HepG2 (cell line): ENCODE measurements around the gene LGALS4. TPM values are rescaled to one million over a fixed set of nuclear protein-coding genes. Genes with fewer than 3 reads are reported as not detected.

Source experiments
- ATF1 ChIP-seq: IDR thresholded peaks from 2 replicates; pipeline ENCODE4 v1.6.1; 2016; ENCODE audit warnings: mild to moderate bottlenecking, control low read depth
- CEBPB ChIP-seq: IDR thresholded peaks from 2 replicates; pipeline ENCODE4 v1.6.1; 2011; ENCODE audit warnings: low read depth, low read length, improper control_type of control experiment, borderline replicate concordance
- EEA1 ChIP-seq: sonication (generic); formaldehyde crosslinking; IDR thresholded peaks from 2 replicates; pipeline ENCODE4 v1.5.1; 2020; ENCODE audit warnings: mild to moderate bottlenecking, missing genetic modification reagents, borderline replicate concordance
- GABPA ChIP-seq, 2 experiments: IDR thresholded peaks; 2 replicates each; pipeline ENCODE4 v1.6.1; 2011 to 2016; ENCODE audit warnings: low read depth in 2 of 2, low read length in 1 of 2, missing biosample characterization in 1 of 2, missing genetic modification characterization in 1 of 2
- MAFG ChIP-seq: sonication (generic); formaldehyde crosslinking; IDR thresholded peaks from 2 replicates; pipeline ENCODE4 v1.5.1; 2020; ENCODE audit warnings: mild to moderate bottlenecking, missing genetic modification reagents
- POLR2AphosphoS5 ChIP-seq: IDR thresholded peaks from 2 replicates; pipeline ENCODE4 v1.6.1; 2012; ENCODE audit warnings: low read depth, low read length
- POLR2G ChIP-seq: fragments of 200-400 bp; formaldehyde crosslinking; IDR thresholded peaks from 2 replicates; pipeline ENCODE4 v1.6.1; 2018; ENCODE audit warnings: mild to moderate bottlenecking, low read depth, low read length, moderate library complexity
- REPIN1 ChIP-seq: sonication (generic); formaldehyde crosslinking; IDR thresholded peaks from 2 replicates; pipeline ENCODE4 v1.8.0; 2022; ENCODE audit warnings: missing genetic modification reagents, low read depth, mild to moderate bottlenecking, borderline replicate concordance
- SIN3A ChIP-seq: IDR thresholded peaks from 2 replicates; pipeline ENCODE4 v1.6.1; 2011; ENCODE audit warnings: low read depth, mild to moderate bottlenecking, control low read depth, low read length, borderline replicate concordance
- SRSF4 ChIP-seq: fragments of 200-400 bp; formaldehyde crosslinking; IDR thresholded peaks from one replicate; pipeline ENCODE4 v1.6.1; 2018; ENCODE audit warnings: mild to moderate bottlenecking, low read depth, low read length, moderate library complexity; ENCODE audit not compliant: poor library complexity, severe bottlenecking
- YY1 ChIP-seq: IDR thresholded peaks from 2 replicates; pipeline ENCODE4 v1.6.1; 2011; ENCODE audit warnings: low read length, low read depth, moderate library complexity, mild to moderate bottlenecking; ENCODE audit not compliant: insufficient read depth, insufficient replicate concordance
- polyA plus RNA-seq, 8 experiments: library from polyadenylated mRNA; depleted of rRNA in 3 of 8; stranded (reverse) in 7 of 8; unstranded in 1 of 8; fragments of >200 nt; fragmentation: Illumina TruSeq in 4 of 8; extraction: Trizol in 4 of 8; gene quantifications; 2 replicates each; pipeline versions ENCODE4 v1.2.1 to v1.2.3, GENCODE V29; 2011 to 2016; ENCODE audit warnings: low read depth in 4 of 8, missing spikeins in 1 of 8, mixed read lengths in 1 of 8; ENCODE audit not compliant: insufficient read depth in 1 of 8
- total RNA-seq, 5 experiments: library from RNA; depleted of rRNA; stranded (reverse); fragments of >200 nt; fragmentation: Illumina TruSeq; extraction: Trizol; gene quantifications; 2 replicates each; pipeline ENCODE4 v1.2.3, GENCODE V29; 2016; ENCODE audit warnings: low read depth in 1 of 5
- TF ChIP-seq, protein P1 (sequence below): sonication (generic); formaldehyde crosslinking; IDR thresholded peaks from 2 replicates; pipeline ENCODE4 v1.5.0; 2020; ENCODE audit warnings: mild to moderate bottlenecking, missing genetic modification reagents, moderate library complexity
- TF ChIP-seq, protein P2 (sequence below): sonication (generic); formaldehyde crosslinking; IDR thresholded peaks from 2 replicates; pipeline ENCODE4 v1.5.0; 2020; ENCODE audit warnings: missing genetic modification reagents
- TF ChIP-seq, protein P3 (sequence below): sonication (generic); formaldehyde crosslinking; IDR thresholded peaks from 2 replicates; pipeline ENCODE4 v1.5.1; 2020; ENCODE audit warnings: mild to moderate bottlenecking, missing genetic modification reagents
- TF ChIP-seq, protein P4 (sequence below): IDR thresholded peaks from 2 replicates; pipeline ENCODE4 v1.6.1; 2016; ENCODE audit warnings: missing compliant biosample characterization, missing genetic modification reagents, borderline replicate concordance
- TF ChIP-seq, protein P5 (sequence below): sonication (generic); formaldehyde crosslinking; IDR thresholded peaks from 2 replicates; pipeline ENCODE4 v1.4.0; 2020; ENCODE audit warnings: mild to moderate bottlenecking, low read depth, missing genetic modification reagents
- TF ChIP-seq, protein P6 (sequence below): sonication (generic); formaldehyde crosslinking; IDR thresholded peaks from 2 replicates; pipeline ENCODE4 v1.9.0; 2022; ENCODE audit warnings: low read depth, missing genetic modification reagents

LGALS4 gene
- total and polyA plus RNA-seq, 2 of the 13 experiments (the other 11 are each of a cell fraction or from before 2014, with no cell fraction given) = 0.24 to 0.71 TPM

DNA sequence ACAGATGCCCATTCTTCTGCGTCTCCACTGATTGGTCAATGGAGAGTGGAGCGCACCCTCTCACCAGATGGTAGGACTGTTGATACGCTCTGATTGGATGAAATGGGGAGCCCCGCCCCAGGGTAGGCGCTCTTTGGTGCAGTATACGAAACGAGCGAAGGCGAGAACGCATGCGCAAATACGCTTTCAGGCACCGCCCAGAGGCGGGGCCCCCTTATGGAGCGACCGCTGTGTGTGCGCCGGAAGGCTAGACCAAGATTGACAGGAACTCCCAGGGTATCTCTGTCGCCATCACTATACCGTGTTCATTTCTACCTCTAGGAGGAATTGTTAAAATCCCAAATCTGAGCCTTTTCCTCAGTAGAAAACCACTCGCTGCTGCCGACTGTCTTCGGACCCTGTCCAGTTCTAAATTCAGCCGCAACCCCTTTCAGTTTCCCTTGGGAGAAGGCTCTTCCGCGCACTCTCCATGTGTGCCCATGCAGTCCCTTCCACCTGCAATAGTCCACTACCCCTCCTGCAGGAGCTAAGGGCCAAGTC is 37.8 kb upstream of the LGALS4 start (continued):
- peak; percentile 76 for TF ChIP-seq POLR2G
- TF ChIP-seq, protein P1, sequence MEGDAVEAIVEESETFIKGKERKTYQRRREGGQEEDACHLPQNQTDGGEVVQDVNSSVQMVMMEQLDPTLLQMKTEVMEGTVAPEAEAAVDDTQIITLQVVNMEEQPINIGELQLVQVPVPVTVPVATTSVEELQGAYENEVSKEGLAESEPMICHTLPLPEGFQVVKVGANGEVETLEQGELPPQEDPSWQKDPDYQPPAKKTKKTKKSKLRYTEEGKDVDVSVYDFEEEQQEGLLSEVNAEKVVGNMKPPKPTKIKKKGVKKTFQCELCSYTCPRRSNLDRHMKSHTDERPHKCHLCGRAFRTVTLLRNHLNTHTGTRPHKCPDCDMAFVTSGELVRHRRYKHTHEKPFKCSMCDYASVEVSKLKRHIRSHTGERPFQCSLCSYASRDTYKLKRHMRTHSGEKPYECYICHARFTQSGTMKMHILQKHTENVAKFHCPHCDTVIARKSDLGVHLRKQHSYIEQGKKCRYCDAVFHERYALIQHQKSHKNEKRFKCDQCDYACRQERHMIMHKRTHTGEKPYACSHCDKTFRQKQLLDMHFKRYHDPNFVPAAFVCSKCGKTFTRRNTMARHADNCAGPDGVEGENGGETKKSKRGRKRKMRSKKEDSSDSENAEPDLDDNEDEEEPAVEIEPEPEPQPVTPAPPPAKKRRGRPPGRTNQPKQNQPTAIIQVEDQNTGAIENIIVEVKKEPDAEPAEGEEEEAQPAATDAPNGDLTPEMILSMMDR = 0 out of 2 replicates have a peak, but pooled peaks have one; percentile 5
- TF ChIP-seq REPIN1 (CRISPR knock-in tag) = 0 out of 2 replicates have a peak, but pooled peaks have one; percentile 42
- TF ChIP-seq, protein P2, sequence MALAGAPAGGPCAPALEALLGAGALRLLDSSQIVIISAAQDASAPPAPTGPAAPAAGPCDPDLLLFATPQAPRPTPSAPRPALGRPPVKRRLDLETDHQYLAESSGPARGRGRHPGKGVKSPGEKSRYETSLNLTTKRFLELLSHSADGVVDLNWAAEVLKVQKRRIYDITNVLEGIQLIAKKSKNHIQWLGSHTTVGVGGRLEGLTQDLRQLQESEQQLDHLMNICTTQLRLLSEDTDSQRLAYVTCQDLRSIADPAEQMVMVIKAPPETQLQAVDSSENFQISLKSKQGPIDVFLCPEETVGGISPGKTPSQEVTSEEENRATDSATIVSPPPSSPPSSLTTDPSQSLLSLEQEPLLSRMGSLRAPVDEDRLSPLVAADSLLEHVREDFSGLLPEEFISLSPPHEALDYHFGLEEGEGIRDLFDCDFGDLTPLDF (CRISPR knock-in tag) = 0 out of 2 replicates have a peak, but pooled peaks have one; percentile 20
- TF ChIP-seq MAFG (CRISPR knock-in tag) = no peak
- TF ChIP-seq, protein P3, sequence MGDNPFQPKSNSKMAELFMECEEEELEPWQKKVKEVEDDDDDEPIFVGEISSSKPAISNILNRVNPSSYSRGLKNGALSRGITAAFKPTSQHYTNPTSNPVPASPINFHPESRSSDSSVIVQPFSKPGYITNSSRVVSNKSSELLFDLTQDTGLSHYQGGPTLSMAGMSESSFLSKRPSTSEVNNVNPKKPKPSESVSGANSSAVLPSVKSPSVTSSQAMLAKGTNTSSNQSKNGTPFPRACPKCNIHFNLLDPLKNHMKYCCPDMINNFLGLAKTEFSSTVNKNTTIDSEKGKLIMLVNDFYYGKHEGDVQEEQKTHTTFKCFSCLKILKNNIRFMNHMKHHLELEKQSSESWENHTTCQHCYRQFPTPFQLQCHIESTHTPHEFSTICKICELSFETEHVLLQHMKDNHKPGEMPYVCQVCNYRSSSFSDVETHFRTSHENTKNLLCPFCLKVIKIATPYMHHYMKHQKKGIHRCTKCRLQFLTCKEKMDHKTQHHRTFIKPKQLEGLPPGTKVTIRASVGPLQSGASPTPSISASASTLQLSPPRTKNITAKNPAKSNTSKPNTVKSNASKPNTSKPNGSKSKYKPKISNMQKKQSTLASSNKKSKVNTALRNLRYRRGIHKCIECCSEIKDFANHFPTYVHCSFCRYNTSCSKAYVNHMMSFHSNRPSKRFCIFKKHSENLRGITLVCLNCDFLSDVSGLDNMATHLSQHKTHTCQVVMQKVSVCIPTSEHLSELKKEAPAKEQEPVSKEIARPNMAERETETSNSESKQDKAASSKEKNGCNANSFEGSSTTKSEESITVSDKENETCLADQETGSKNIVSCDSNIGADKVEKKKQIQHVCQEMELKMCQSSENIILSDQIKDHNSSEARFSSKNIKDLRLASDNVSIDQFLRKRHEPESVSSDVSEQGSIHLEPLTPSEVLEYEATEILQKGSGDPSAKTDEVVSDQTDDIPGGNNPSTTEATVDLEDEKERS (CRISPR knock-in tag) = peak; percentile 38; the same call in 1 of the 2 replicates
- TF ChIP-seq GABPA (IDR thresholded peaks at IDR 0.05; ENCODE audit: low read depth, low read length) = no peak
- peak; percentile 70; the same call in 1 of the 2 replicates for TF ChIP-seq GABPA (CRISPR knock-in tag; IDR thresholded peaks at IDR 0.05; ENCODE audit: low read depth)
- TF ChIP-seq SIN3A = peak; percentile 27; the same call in 1 of the 2 replicates
- no peak for TF ChIP-seq EEA1 (CRISPR knock-in tag)
- TF ChIP-seq YY1 = peak; percentile 67
- TF ChIP-seq CEBPB = 0 out of 2 replicates have a peak, but pooled peaks have one; percentile 5
- TF ChIP-seq, protein P4, sequence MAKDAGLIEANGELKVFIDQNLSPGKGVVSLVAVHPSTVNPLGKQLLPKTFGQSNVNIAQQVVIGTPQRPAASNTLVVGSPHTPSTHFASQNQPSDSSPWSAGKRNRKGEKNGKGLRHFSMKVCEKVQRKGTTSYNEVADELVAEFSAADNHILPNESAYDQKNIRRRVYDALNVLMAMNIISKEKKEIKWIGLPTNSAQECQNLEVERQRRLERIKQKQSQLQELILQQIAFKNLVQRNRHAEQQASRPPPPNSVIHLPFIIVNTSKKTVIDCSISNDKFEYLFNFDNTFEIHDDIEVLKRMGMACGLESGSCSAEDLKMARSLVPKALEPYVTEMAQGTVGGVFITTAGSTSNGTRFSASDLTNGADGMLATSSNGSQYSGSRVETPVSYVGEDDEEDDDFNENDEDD = peak; percentile 10; the same call in 1 of the 2 replicates
- peak; percentile 92 for TF ChIP-seq POLR2AphosphoS5
- TF ChIP-seq, protein P5, sequence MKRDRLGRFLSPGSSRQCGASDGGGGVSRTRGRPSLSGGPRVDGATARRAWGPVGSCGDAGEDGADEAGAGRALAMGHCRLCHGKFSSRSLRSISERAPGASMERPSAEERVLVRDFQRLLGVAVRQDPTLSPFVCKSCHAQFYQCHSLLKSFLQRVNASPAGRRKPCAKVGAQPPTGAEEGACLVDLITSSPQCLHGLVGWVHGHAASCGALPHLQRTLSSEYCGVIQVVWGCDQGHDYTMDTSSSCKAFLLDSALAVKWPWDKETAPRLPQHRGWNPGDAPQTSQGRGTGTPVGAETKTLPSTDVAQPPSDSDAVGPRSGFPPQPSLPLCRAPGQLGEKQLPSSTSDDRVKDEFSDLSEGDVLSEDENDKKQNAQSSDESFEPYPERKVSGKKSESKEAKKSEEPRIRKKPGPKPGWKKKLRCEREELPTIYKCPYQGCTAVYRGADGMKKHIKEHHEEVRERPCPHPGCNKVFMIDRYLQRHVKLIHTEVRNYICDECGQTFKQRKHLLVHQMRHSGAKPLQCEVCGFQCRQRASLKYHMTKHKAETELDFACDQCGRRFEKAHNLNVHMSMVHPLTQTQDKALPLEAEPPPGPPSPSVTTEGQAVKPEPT (CRISPR knock-in tag) = no peak
- TF ChIP-seq SRSF4 = no peak
- TF ChIP-seq, protein P6, sequence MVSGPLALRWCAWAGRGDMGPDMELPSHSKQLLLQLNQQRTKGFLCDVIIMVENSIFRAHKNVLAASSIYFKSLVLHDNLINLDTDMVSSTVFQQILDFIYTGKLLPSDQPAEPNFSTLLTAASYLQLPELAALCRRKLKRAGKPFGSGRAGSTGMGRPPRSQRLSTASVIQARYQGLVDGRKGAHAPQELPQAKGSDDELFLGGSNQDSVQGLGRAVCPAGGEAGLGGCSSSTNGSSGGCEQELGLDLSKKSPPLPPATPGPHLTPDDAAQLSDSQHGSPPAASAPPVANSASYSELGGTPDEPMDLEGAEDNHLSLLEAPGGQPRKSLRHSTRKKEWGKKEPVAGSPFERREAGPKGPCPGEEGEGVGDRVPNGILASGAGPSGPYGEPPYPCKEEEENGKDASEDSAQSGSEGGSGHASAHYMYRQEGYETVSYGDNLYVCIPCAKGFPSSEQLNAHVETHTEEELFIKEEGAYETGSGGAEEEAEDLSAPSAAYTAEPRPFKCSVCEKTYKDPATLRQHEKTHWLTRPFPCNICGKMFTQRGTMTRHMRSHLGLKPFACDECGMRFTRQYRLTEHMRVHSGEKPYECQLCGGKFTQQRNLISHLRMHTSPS (CRISPR knock-in tag) = no peak
- TF ChIP-seq ATF1 = peak; percentile 79
